ENCODE results near the gene BCL2L11.

The BCL2L11 gene

DNA sequence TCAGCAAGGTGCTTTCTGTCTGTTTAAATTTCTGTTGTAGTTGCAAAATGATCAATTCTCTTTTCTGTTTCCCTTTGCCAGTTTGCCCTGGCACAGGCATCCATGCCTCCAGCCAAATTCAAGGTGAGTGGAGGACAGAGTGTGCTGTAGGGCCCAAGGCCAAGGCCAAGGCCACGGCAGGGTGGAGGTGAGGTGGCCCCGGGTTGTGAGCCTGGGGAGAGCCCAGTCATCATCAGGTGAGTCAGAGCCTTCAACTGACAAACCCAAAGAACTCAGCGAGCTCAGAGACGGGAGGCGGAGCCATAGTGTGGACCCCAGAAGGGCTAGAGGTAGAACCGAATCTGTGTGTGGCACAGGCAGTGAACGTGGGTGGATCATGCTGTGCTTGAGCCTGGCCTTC is 55.7 kb downstream of the BCL2L11 start:
- no peak overlapping the region for H3K4me3 Mint-ChIP-seq
- H3K36me3 Mint-ChIP-seq, result no peaks in the 10 kb centered on the region
- no peak overlapping the region for H3K27ac Mint-ChIP-seq
- no peaks in the 10 kb centered on the region for H3K4me1 Mint-ChIP-seq
- ATAC-seq (ENCODE audit: low read depth) (no peak), DNase-seq (ENCODE audit: low spot score in 2 of 2) (no peak)
- H3K27me3 Mint-ChIP-seq, result peaks cover 9% of the 10 kb centered on the region
- H3K9me3 Mint-ChIP-seq, result no peaks in the 10 kb centered on the region

DNA sequence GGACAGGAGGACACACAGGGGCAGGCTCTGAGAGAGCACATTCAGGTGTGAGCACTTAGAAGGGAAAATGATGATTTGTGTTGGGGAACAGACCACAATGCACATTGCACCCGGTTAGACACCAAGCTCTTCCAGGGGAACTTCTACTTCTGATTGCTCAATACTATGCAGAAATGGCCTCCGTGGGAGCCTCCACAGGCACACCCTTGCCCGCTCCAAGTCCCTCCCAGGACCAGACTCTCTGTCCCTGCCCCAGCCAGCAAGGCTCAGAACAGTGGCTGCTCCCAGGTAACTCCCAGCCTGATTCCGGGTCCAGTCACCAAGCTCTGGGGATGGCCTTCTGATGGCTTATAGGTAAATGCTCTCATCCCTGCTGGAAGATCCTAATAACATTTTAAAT is 56.2 kb downstream of the BCL2L11 start:
- Mint-ChIP-seq H3K9me3 (no peaks in the 10 kb centered on the region), H3K4me1 (no peaks in the 10 kb centered on the region), H3K36me3 (no peaks in the 10 kb centered on the region), H3K27me3 (peaks cover 9% of the 10 kb centered on the region), H3K27ac (no peak overlapping the region), H3K4me3 (no peak overlapping the region)
- no peak for DNase-seq (ENCODE audit: low spot score in 2 of 2)
- ATAC-seq (ENCODE audit: low read depth), result no peak

DNA sequence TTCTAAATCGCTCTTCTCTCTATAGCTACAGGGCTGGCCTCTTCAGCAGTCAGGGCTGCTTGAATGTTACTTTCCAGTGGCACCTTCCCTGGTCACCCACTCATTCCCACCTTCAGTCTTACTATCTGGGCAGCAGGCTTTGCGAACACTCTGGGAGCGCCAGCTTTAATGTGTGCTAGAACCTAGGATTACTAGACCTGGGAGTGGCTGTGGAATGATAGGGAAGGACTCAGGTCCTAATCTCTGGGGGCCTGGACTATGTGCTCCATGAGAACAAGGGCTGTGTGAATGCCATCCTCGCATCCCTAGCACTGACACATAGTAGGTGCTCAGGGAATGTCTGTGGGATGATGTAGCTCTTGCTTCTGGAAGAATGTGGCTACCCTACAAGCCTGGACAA is 57.6 kb downstream of the BCL2L11 start:
- H3K27ac Mint-ChIP-seq, result no peak overlapping the region
- no peaks in the 10 kb centered on the region for H3K9me3 Mint-ChIP-seq

DNA sequence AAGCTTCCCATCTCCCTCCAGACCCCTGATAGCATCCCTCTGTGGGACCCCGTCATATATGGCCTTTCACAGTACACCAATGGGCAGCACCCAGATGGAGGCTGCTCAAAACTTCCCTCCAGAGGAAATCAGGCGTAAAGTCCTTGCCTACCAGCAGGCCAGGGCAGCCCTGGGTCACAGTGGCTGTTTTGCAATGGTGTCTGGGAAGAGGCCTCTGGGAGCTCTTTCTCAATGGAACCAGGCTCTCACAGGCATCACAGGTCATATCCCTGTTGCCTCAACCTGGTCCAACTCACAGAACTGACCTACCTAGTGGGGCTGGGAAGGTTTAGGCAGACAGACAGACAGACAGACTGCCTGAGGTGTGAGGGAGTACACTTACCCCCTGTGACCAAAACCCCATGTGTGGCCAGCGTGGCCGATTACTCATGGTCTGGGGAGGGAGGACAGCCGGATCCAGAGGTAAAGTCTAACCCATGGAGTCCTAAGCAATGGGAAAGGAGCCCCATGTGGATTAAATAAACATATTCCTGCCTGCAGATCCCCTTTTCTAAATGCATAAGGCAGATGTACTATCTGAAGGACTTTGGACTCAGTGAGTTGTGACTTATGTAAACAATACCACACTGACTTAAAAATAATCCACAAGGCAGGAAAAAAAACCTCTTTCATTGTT is 58.2 kb downstream of the BCL2L11 start:
- DNase-seq (ENCODE audit: low spot score in 2 of 2) (no peak), ATAC-seq (ENCODE audit: low read depth) (no peak)
- no peak overlapping the region for H3K27ac Mint-ChIP-seq
- H3K27me3 Mint-ChIP-seq, result peaks cover 9% of the 10 kb centered on the region
- no peaks in the 10 kb centered on the region for H3K36me3 Mint-ChIP-seq
- H3K4me1 Mint-ChIP-seq, result no peaks in the 10 kb centered on the region
- H3K4me3 Mint-ChIP-seq, result no peak overlapping the region
- no peaks in the 10 kb centered on the region for H3K9me3 Mint-ChIP-seq

More for the DNA sequence above, 57.6 kb downstream of the BCL2L11 start:
- no peaks in the 10 kb centered on the region for H3K36me3 Mint-ChIP-seq
- DNase-seq (ENCODE audit: low spot score in 2 of 2), result no peak
- peaks cover 9% of the 10 kb centered on the region for H3K27me3 Mint-ChIP-seq
- no peak overlapping the region for H3K4me3 Mint-ChIP-seq
- no peak for ATAC-seq (ENCODE audit: low read depth)
- no peaks in the 10 kb centered on the region for H3K4me1 Mint-ChIP-seq

DNA sequence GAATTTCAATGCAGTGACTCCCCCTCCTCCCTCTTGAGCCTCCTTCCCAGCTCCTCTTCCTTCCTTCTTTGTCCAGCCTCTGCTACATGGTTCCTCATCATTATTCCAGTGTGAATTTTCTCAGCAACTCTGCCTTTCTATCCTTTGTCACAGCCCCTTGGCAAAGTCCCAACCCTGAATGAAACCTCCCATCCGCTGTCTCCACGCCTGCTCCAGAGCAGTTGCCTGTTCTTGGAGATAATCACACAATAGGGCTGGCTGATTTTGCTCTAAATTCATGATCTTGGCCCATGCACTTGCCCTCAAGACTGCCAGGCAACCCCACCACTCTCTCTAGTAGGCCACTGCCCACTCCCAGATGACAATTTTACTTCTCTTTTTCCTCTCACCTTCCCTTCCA is 61.4 kb downstream of the BCL2L11 start:
- Mint-ChIP-seq H3K27me3 (peaks cover 4% of the 10 kb centered on the region), H3K9me3 (no peaks in the 10 kb centered on the region), H3K27ac (no peak overlapping the region), H3K4me1 (peaks cover 2% of the 10 kb centered on the region), H3K4me3 (no peak overlapping the region), H3K36me3 (no peaks in the 10 kb centered on the region)
- no peak for DNase-seq (ENCODE audit: low spot score in 2 of 2)
- ATAC-seq (ENCODE audit: low read depth), result no peak

DNA sequence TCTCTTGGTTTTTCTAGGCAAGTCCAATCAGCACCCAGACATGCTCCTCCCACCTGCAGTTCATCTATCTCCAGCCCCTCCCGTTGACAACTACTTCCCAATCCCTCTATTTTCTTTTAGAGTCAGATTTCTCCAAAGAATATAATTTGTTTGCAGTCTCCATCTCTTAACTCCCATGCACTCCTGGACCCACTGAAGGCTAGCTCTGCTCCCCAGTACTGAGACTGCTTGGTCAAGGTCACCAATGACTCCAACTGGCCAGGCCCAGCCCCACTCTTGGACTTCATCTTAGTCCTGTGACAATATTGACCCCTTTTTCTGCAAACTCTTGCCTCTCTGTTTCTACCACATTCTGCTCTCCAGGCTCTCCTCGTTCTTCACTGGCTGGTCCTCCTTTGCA is 62.0 kb downstream of the BCL2L11 start:
- ATAC-seq (ENCODE audit: low read depth), result no peak
- DNase-seq (ENCODE audit: low spot score in 2 of 2), result no peak
- no peaks in the 10 kb centered on the region for H3K9me3 Mint-ChIP-seq
- H3K27me3 Mint-ChIP-seq, result peaks cover 4% of the 10 kb centered on the region
- H3K36me3 Mint-ChIP-seq, result no peaks in the 10 kb centered on the region
- H3K27ac Mint-ChIP-seq, result no peak overlapping the region
- peaks cover 2% of the 10 kb centered on the region for H3K4me1 Mint-ChIP-seq
- H3K4me3 Mint-ChIP-seq, result no peak overlapping the region

DNA sequence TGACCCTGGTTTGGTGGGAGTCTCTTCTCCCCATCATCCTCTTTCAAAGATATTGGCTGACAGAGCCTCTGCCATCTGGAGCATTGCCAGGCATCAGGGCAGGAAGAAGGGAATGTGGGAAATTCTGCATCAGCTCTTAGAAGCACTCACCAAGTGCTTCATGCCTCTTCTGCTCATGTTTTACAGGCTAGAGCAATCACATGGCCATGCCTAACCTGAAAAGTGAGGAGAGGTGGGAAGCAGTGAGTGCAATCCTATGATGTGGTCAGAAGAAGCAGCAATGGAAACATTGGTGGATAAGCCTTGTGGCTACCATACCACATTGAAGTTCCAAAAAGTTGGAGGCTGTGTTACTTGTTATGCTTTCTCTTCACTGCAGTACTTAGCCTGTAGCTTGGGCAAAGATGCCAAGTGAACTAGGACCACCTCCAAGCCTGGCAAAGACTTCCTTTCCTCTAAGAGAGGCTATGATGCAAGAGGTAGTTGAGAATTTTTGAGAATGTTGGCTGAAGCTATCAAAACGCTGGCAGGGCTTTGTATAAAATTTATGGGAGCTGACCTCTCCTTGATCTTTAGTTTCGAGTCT is 64.1 kb downstream of the BCL2L11 start:
- no peak overlapping the region for H3K4me3 Mint-ChIP-seq

DNA sequence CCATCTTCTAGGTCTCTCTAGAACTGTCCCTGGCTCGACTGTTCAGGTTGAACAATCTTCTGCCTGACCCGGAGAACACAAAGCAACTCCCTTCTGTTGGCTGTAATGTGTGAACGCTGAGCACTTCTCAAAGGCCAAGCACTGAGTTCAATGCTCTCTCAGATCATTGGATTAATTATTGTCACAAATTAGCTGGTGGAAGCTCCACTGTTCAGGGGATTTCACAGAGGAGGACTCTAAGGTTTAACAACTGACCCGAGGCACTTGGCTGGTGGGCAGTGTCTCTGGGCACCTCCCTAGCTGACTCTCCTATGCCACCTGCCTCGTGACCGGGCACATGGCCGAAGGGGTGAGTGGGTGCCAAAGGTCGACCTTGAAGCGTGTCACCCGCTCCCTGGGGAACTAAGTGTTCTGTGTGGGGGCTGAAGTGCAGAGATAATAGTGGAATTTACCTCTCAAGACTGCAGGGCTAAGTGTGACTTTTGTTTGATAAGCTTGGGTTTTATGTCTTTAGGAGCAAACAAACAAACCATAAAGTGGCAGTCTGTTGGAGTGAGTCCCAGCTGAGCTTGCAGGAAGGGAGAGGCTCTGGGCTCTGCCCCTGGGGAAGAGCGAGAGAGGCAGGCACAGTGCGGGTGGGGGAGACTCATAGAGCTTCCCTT is 64.8 kb downstream of the BCL2L11 start:
- DNase-seq (ENCODE audit: low spot score in 2 of 2) (no peak), ATAC-seq (ENCODE audit: low read depth) (no peak)
- Mint-ChIP-seq H3K4me1 (peaks cover 2% of the 10 kb centered on the region), H3K4me3 (no peak overlapping the region), H3K27me3 (peaks cover 5% of the 10 kb centered on the region), H3K36me3 (no peaks in the 10 kb centered on the region), H3K27ac (no peak overlapping the region), H3K9me3 (no peaks in the 10 kb centered on the region)

More for the DNA sequence above, 64.1 kb downstream of the BCL2L11 start:
- H3K4me1 Mint-ChIP-seq, result peaks cover 2% of the 10 kb centered on the region
- H3K9me3 Mint-ChIP-seq, result no peaks in the 10 kb centered on the region
- no peaks in the 10 kb centered on the region for H3K36me3 Mint-ChIP-seq
- no peak for DNase-seq (ENCODE audit: low spot score in 2 of 2)
- no peak overlapping the region for H3K27ac Mint-ChIP-seq
- H3K27me3 Mint-ChIP-seq, result peaks cover 5% of the 10 kb centered on the region
- no peak for ATAC-seq (ENCODE audit: low read depth)

DNA sequence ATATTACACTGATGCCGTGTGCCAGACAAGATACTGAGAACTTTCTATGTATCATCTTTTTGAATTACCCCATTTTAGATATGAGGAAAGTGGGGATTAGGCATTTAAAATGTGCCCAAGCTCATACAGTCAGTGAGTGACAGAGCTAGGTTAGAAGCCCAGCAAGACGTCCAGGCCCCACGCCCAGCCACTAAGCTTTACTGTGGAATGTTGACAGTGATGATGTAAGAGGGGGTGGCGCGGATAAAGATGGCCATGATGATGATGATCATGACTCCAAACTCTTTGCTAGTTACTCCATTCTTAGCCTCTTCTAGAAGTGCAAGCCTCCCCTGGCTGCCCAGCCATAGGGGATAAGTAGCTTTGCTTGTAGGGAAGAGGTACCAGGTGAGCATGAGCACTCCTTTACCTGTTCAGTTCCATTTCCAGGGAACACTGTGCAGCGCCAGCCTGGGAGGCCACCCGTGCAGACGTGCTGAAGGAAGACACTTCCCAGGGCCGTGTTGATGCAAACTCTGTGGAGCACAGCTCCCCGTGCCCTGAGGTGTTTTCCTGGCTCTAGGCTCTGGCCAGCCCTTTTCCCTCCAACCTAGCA is 65.5 kb downstream of the BCL2L11 start:
- Mint-ChIP-seq H3K9me3 (no peaks in the 10 kb centered on the region), H3K27ac (no peak overlapping the region), H3K4me1 (peaks cover 2% of the 10 kb centered on the region), H3K27me3 (peaks cover 5% of the 10 kb centered on the region), H3K36me3 (no peaks in the 10 kb centered on the region), H3K4me3 (no peak overlapping the region)
- DNase-seq (ENCODE audit: low spot score in 2 of 2), result no peak
- no peak for ATAC-seq (ENCODE audit: low read depth)

DNA sequence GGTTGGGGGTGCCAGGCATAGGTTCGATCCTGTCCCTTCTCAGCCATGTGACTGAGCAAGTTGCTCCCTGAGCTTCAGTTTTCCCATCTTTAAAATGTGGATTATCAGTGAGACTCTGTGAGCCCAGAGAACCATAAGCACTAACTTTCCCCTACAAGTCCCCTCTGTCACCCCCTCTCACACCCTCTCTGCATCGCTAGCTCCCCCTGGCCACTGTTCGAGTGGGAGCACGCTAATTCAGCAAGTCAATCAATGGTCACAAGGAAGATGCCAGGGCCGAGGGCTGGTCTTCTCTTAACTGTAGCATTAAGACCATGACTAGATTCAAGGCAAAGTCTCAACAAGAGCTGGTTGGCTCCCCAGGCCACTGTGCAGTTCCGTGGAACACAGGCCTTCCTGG is 66.2 kb downstream of the BCL2L11 start:
- H3K27ac Mint-ChIP-seq, result no peak overlapping the region
- H3K4me1 Mint-ChIP-seq, result peaks cover 2% of the 10 kb centered on the region
- ATAC-seq (ENCODE audit: low read depth) (no peak), DNase-seq (ENCODE audit: low spot score in 2 of 2) (no peak)
- H3K9me3 Mint-ChIP-seq, result no peaks in the 10 kb centered on the region
- no peak overlapping the region for H3K4me3 Mint-ChIP-seq
- no peaks in the 10 kb centered on the region for H3K36me3 Mint-ChIP-seq
- H3K27me3 Mint-ChIP-seq, result peaks cover 5% of the 10 kb centered on the region

DNA sequence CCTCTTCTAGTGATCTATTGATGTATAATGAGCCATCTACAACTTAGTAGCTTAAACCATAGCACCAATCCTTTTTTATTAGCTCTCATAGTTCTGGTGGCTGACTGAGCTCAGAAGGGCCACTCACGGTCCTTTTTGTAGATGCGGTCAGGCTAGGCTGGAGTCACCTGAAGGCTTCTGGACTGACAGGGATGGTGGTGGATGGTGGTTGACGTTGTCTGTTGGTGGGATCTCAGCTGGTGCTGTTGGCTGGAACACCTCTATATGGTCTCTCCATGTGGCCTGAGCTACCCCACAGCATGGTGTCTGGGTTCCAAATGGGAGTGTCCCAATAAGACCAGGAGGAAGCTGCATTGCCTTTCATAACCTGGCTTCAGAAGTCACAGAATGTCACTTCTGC is 68.0 kb downstream of the BCL2L11 start:
- Mint-ChIP-seq H3K36me3 (no peaks in the 10 kb centered on the region), H3K4me3 (no peak overlapping the region), H3K27ac (no peak overlapping the region), H3K27me3 (peaks cover 5% of the 10 kb centered on the region), H3K9me3 (no peaks in the 10 kb centered on the region), H3K4me1 (peaks cover 4% of the 10 kb centered on the region)
- DNase-seq (ENCODE audit: low spot score in 2 of 2) (no peak), ATAC-seq (ENCODE audit: low read depth) (no peak)

DNA sequence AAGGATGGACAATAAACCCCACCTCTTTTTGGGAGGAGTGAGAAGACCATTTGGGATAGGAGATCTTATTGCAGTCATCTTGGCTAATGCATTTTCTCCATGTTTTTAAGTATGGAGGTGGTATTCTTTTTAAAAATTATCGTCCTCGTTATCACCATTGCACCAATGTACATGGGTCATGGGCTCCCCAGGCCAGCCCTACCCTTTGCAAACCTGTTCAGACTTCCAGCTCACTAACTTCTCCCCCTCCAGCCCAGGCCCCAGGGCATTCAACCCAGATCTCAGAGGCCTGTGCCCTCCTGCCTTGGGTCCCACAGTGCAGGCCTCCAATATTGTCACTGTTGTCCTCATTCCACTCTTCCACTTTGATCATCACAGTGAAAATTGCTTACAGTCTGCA is 68.4 kb downstream of the BCL2L11 start:
- Mint-ChIP-seq H3K9me3 (no peaks in the 10 kb centered on the region), H3K27ac (no peak overlapping the region), H3K36me3 (no peaks in the 10 kb centered on the region), H3K27me3 (peaks cover 5% of the 10 kb centered on the region), H3K4me1 (peaks cover 4% of the 10 kb centered on the region), H3K4me3 (no peak overlapping the region)
- DNase-seq (ENCODE audit: low spot score in 2 of 2), result no peak
- no peak for ATAC-seq (ENCODE audit: low read depth)

DNA sequence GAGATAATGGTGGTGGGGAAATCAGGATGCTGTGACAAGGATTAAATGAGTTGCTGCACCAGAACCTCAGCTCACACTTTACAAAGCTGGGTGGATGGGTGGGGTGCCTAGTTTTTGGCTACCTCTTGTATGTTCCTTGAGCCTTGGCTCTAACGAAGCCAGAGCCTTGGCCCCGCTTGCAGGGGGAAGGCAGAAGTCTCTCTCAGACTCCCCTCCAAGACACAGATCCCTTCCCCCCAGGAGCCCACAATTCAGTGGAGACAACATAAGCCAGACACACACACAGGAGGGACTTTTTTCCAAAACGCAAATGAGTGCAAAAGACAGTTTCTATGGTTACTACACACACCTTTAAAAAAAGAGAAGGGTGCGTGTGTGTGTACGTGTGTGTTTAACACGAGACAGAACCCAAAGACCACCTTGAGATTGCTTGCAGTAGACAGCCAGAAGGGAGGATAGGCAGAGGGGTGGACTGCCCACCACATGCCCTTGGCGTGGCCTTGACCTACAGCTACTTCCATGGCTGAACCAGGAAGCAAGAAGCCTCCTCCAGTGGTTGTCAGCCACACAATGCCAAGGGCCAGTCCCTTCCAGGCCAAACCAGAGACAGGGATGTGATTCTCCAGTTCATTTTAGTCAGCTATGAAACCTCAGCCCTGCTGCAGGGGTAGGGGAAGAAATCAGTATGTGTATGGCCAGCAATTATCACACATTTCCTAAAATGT is 70.3 kb downstream of the BCL2L11 start:
- ATAC-seq (ENCODE audit: low read depth), result no peak
- Mint-ChIP-seq H3K4me1 (peaks cover 18% of the 10 kb centered on the region), H3K4me3 (no peak overlapping the region), H3K36me3 (no peaks in the 10 kb centered on the region), H3K27me3 (peaks cover 3% of the 10 kb centered on the region), H3K27ac (no peak overlapping the region), H3K9me3 (no peaks in the 10 kb centered on the region)
- DNase-seq (ENCODE audit: low spot score in 2 of 2), result no peak

DNA sequence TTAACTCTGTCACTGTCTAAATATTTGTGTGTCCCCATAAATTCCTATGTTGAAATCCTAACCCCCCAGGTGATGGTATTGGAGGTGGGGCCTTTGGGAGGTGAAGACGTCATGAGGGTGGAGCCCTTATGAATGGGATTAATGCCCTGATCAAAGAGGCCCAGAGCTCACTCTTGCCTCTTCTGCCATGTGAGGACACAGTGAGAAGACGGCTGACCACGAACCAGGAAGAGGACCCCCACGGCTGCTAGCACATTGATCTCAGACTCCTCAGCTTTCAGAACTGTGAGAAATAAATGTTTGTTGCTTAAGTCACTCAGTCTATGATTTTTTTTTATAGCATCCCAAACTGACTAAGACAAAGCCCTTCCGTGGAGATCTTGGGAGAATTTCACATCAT is 71.2 kb downstream of the BCL2L11 start:
- Mint-ChIP-seq H3K27ac (no peak overlapping the region), H3K4me3 (no peak overlapping the region), H3K9me3 (no peaks in the 10 kb centered on the region), H3K4me1 (peaks cover 20% of the 10 kb centered on the region), H3K36me3 (no peaks in the 10 kb centered on the region), H3K27me3 (peaks cover 1% of the 10 kb centered on the region)
- DNase-seq (ENCODE audit: low spot score in 2 of 2) (no peak), ATAC-seq (ENCODE audit: low read depth) (no peak)
